ENCODE results near the gene NUDT22.
A peak's percentile ranks its signal among the peaks of the same experiment; 100 is the strongest.

The NUDT22 gene

DNA sequence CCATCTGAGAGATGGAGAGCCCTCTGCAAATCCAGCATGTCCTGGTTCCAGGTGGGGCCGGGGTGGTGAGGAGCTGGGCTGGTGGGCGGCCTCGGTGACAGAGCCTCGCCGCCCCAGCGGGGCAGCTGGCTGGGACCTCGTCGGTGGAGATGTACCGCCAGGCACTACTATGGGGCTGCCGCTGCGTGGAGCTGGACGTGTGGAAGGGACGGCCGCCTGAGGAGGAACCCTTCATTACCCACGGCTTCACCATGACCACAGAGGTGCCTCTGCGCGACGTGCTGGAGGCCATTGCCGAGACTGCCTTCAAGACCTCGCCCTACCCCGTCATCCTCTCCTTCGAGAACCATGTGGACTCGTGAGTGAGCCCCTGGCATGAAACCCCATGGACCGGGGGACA lies 32.3 kb downstream of the NUDT22 start:
- DNase-seq (no peak), ATAC-seq (no peak)

DNA sequence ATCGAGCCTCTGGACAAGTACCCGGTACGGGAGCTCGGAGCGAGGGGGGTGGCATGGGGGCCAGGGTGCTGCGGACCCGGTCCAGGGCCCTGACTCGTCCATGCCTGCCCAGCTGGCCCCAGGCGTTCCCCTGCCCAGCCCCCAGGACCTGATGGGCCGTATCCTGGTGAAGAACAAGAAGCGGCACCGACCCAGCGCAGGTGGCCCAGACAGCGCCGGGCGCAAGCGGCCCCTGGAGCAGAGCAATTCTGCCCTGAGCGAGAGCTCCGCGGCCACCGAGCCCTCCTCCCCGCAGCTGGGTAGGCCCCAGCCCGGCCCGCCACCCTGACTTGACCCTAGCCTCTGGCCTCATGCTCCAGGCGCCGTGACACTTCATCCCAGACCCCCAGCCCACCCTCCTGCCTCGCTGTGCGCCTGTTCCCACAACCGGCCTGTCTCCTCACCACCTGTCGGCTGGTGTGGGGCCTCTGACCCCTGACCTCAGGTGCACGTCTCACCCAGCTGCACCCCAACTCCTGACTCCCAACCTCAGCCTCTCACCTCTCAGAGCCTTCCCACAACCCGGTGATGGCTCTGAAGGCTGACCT lies 33.0 kb downstream of the NUDT22 start:
- DNase-seq (no peak), ATAC-seq (no peak)

DNA sequence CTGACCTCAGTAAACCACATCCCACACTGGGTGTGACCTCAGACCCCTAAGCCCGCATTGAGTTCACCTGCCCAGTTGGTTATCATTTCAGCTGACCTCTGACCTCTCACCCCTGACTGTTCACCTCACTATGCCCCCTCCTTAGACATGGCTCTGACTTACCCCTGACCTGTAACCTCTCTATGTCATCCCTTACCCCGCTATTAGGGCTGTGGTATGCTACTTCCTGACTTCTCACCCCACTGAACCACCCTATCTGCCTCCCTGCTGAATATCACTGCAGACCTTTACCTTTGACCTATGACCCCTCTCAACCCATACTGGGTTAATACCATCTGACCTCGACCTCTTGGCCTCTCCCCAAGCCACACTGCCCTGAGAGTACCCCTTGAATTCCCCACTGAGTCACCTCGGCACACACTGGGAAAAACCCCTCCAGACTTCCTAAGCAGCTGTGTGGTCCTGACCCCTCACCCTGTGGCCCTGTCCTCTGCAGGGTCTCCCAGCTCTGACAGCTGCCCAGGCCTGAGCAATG lies 33.5 kb downstream of the NUDT22 start:
- DNase-seq (no peak), ATAC-seq (peak; percentile 21)

DNA sequence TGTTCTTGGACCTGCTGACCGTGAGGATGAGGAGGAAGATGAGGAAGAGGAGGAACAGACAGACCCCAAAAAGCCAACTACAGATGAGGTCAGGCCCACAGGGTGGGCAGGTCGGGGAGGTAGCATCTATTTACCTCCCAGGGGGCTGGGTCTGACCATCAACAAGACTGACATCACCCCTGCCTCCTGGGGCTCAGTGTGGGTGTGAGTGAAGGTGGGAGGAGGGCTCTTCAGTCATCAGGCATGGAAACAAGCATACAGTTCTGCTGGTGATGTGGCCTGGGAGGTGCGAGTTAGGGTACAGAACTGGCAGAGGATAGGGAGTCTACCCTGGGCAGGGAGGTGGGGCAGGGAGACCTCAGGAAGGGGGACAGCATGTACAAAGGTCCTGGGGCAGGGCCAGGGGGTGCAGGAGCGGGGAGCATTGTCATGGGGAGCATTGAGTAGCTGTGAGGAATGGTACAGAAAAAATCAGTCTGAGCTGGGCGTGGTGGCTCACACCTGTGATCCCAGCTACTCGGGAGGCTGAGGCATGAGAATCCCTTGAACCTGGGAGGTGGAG lies 34.2 kb downstream of the NUDT22 start:
- DNase-seq, result no peak
- ATAC-seq, result no peak

DNA sequence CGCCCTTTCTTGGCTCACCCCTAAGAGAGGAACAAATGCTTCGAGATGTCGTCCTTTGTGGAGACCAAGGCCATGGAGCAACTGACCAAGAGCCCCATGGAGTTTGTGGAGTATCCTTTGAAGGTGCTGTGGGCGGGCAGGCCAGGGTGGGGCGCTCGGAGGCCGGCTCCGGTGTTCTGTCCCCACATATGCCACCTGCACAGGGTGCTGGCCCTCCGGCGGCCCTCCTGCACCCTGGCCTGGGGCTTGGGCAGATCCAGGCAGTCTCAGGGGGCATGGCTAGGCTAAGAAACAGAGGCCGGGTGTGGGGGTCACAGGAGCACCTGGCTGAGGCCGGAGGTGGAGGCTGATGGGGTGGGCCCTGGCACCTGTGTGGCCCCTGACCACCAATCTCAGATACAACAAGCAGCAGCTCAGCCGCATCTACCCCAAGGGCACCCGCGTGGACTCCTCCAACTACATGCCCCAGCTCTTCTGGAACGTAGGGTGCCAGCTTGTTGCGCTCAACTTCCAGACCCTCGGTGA lies 35.5 kb downstream of the NUDT22 start:
- no peak for DNase-seq
- no peak for ATAC-seq

DNA sequence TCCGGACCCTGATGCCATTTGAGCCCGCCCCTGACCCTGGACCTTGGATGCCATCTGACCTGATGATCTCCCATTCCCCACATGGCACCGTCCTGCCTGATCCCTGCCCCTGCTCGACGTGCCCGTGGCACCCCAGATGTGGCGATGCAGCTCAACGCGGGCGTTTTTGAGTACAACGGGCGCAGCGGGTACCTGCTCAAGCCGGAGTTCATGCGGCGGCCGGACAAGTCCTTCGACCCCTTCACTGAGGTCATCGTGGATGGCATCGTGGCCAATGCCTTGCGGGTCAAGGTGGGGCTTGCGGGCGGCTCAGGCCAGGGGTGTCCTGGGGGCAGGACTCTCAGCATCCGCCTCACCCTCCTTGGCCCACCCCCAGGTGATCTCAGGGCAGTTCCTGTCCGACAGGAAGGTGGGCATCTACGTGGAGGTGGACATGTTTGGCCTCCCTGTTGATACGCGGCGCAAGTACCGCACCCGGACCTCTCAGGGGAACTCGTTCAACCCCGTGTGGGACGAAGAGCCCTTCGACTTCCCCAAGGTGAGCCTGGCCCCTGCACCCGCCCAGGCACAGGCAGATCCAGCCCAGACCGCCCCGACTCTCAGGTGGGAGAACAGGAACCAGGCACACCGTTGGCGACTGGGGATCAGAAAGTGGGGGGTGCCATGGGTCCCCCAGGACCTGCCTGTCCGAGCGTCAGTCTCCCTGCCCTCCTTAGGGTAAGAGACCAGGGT lies 36.4 kb downstream of the NUDT22 start:
- ATAC-seq (no peak), DNase-seq (no peak)

DNA sequence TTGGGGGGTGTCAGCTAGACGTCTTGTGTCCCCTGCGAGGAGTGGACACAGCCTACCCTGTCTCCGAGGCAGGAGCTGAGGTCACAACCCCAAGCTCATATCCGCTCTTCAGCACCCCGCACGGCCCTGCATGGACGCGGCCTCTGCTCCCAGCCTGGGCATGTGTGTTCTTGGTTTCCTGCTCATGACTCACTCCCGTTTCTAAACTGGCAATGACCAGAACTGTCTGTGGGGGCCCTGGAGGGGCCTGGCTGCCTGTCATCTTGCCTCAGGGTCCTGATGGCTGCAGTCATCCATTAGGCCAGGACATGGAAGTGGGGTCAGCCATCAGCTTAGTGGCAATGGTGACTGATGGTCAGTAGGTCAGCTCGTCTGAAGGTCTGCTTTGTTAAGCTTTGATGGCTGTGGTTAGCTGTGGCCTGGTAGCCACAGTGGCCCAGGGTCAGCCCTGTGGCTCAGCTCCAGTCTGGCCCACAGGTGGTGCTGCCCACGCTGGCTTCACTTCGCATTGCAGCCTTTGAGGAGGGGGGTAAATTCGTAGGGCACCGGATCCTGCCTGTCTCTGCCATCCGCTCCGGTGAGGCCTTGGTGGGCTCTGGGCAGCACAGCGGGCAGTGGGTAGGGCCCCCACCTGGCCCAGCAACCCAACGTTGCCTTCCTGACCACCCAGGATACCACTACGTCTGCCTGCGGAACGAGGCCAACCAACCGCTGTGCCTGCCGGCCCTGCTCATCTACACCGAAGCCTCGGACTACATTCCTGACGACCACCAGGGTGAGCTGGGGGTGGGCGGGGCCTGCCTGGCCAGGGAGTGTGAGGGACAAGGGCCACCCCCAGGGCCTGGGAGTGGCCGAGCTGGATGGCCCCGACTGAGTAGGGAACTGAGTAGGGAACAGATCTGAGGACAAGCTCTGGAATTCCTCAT lies 37.2 kb downstream of the NUDT22 start:
- ATAC-seq, result no peak

DNA sequence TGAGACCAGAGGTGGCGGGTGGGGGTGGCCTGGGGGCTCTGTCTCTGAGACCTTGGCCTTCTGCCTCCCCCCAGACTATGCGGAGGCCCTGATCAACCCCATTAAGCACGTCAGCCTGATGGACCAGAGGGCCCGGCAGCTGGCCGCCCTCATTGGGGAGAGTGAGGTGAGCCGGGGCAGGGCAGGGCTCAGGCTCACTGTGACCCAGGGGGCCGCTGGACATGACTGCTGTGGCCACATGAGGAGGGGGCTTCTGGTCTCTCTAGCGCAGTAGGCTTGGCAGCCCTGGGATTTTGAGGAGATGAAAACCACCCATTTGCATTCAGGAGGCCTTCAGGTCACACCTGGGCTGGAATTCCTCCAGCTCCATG lies 37.9 kb downstream of the NUDT22 start:
- ATAC-seq (no peak), DNase-seq (no peak)

More for the DNA sequence above, 37.2 kb downstream of the NUDT22 start:
- no peak for DNase-seq

DNA sequence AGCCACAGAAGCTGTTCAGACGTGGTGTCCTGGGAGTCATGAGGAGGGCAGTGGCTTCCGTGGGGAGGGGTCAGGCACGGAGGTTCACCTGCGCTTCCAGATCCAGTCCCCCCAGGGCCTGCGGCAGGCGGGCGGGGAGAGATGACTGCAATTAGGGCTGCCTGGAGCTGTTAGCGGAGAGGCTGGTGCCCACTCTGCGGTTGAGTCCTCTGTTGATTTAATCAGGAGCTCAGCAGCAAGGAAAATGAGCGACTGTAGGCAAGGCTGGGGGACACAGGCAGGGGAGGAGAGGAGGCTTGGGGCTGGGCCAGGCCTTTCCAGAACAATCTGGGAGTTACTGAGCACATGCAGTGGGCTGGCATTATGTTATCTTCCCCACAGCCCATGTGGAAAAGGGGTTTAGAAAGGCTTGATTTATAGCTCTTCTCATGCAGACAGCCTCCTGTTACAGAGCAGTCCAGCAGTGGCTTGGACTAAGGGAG lies 38.3 kb downstream of the NUDT22 start:
- ATAC-seq, result no peak

DNA sequence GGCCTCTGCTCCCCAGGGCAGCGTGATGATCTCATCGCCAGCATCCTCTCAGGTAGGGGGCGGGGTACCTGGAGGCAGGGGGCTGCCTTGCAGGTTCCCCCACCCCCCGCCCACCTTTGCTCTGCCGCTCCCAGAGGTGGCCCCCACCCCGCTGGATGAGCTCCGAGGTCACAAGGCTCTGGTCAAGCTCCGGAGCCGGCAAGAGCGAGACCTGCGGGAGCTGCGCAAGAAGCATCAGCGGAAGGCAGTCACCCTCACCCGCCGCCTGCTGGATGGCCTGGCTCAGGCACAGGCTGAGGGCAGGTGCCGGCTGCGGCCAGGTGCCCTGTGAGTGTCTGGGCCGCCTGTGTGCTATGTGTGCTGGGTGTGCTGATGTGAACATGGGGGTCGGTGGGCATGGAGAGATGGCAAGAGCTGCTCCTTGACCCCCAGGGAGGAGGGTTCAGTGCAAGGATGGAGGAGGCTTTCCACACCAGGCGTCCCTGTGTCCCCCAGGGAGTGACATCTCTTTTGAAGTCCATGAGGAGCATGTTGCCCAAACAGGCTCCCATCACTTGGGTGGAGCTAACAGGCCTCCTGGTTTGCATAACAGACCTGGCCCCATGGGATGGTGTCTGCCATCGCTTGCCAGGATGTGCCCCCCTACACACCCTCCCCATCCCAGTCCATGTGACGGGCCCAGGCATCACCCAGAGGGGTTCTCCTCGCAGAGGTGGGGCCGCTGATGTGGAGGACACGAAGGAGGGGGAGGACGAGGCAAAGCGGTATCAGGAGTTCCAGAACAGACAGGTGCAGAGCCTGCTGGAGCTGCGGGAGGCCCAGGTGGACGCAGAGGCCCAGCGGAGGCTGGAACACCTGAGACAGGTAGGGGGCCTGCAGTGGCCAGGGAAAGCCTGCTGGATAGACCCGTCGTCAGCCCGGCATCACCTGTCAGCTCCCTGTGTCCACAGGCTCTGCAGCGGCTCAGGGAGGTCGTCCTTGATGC lies 39.4 kb downstream of the NUDT22 start:
- DNase-seq, result no peak

More for the DNA sequence above, 38.3 kb downstream of the NUDT22 start:
- DNase-seq, result no peak

DNA sequence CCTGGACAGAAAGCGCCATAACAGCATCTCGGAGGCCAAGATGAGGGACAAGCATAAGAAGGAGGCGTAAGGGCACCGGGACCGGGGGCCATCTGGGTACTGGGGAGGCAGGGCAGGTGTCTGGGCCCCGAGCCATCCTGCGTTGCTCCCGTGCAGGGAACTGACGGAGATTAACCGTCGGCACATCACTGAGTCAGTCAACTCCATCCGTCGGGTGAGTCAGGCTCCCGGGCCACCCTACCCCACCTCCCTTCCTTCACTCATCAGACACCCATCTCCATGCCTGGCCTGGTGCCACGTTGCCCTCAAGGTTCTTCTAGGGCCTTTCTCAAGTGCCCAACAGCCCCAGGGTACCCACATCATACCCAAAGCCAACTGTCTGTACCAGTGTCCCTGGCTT lies 40.3 kb downstream of the NUDT22 start:
- ATAC-seq (no peak), DNase-seq (no peak)

More for the DNA sequence above, 39.4 kb downstream of the NUDT22 start:
- no peak for ATAC-seq

DNA sequence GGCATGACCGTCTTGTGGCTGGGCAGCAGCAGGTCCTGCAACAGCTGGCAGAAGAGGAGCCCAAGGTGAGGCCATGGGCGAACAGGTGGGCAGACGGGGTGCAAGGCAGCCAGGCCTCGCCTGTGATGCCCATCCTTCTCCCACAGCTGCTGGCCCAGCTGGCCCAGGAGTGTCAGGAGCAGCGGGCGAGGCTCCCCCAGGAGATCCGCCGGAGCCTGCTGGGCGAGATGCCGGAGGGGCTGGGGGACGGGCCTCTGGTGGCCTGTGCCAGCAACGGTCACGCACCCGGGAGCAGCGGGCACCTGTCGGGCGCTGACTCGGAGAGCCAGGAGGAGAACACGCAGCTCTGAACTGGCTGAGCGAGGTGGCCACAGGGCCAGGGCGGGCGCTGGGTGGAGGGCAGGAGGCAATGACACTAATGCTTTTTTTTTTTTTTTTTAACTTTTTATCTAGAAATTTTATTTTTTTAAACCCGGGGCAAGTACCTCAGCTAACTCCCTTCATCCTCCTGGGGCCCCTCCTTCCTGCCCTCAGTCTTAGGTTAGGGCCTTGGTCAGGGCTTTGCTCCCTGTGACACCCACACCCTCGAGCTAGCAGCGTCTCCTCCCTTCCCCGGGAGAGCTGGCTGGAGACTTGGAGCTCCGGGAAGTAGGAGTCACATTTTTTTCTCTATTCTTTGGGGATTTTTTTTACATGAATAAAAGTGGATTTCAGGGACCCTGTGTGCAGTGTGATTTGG lies 41.3 kb downstream of the NUDT22 start:
- ATAC-seq, result no peak

DNA sequence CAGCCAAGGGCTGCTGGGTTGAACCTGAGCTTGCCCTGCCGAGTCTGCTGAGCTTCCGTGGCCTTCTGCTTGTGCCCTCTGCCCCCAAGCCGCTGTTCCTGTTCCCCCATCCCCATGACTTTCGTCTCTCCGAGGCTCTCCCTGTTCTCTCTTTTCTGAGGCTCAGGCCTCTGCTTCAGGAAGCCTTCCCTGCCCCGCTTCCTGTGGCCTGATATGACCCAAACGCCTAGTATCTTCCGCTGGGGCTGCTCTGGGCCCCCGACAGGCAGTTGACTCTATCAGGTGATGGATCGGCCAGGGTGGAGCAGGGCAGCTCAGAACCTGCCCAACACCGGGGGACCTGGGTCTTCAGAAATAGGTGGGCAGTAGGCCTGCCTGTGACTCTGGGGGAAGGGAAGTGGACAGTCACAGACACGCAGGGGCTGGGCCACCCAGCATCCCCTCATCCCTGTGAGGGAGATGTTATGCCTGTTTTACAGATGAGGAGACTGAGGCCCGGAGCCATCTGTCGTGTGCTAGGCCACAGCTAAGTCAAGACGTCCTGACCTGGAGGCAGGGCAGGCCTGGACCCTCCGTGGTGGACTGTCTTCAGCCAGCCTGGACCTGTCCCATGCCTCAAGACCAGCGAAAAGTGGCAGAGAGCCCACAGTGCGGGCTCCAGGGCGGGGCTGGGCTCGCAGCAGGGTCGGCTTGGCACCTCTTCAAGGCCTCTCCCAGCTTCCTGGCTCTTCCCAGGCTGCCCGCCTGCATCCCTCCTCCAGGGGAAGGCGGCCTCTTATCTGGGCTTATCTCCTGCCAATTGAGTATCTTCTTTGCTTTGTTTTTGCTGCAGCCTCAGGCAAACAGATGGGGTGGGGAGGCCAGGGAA lies 42.2 kb downstream of the NUDT22 start:
- no peak for DNase-seq

More for the DNA sequence above, 41.3 kb downstream of the NUDT22 start:
- DNase-seq, result no peak

DNA sequence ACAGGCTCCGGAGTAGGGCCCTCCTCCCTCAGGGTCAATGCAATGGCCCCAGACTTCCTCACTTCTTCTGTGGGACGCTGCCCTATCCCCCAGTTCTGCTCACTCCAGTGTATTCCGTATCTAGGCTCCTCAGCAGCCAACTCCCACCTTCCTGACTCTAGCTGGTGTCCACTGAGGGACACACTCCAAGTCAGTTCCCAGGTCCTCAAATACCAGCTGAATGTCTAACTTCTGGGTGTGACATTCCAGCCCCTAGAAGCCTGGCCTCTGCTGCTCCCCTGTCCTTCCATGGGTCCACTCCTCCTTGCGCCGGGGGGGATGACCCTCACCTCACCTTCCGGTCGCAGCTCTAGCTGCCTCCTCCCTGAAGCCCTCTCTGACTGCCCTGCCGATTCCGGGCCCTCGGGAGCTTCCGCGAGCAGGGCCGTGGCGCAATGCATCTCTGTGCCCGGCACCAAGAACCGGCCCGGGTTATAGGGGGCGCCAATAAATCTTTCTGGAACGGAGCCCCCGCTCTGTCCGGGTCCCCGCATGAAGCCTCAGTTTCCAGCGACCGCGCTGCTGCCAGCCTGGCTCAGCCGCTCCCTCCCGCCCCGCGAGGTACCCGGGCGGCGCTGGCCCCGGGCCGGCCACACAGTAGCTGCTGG lies 42.9 kb downstream of the NUDT22 start:
- ATAC-seq (peak; percentile 1), DNase-seq (peak; percentile 61)

More for the DNA sequence above, 42.2 kb downstream of the NUDT22 start:
- no peak for ATAC-seq

DNA sequence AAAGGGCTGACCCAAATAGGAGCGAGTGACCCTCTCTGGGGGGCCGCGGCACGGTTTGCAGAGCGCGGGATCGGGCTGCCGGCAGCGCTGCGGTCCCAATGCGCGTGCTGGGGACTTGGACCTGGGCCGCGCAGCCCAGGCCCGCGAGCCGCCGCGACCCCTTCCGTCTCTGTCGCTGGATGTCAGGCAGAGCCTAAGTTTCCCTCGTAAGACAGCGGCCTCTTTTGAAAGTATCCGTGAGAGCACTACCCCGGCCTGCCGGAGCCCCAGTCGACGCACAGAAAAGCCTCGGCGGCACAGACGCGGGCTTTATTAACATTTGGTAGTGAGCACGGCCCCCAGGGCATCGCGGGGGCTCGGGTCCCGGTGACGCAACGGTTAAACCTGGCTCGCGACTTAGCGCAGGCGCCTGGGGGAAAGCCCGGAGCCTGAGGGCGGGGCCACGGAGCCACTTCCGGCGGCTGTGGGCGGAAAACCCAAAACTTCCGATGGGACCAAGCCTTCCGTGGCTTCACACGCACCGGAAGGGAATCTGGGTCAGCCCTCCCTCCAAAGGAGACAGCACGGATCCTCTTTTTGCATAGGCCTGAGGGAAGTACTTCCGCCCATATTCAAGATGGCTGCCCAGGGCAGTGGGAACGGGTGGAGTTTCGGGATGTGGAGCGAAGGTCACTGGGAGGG lies 43.6 kb downstream of the NUDT22 start:
- peak; percentile 99 for DNase-seq
- peak; percentile 87 for ATAC-seq

DNA sequence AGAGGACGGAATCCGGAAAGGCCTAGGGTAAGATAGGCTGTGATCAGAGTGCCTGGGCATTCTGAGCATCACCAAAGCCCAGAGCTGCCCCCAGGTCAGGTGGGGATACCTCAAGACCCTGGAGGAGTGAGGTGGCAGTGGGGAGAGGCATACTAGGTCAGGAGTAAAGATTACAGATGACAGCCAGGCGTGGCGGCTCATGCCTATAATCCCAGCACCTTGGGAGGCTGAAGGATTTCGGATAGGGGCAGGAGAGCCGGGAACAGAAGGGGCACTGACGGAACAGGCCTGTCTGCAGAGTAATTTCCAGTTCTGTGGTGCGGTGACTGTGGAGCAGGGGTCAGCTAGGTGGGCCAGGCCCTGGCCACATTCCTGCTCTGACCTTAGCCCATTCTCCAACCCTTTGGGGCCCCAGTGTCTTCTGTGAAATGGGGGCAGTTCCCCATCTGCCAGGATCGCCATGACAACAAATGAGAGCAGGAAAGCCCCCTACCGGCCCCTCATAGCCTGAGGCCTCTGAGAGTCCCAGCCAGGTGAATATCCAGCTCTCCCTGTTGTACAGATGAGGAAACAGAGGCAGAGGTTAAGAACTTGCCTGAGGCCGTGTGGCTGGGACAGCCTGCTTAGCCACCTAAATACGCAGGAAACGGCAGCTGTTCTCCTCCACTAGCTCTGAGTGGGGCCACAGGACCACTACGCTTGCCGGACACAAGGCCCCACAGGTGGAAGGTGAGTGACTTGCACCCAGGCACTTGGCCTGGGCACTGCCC lies 49.1 kb downstream of the NUDT22 start:
- ATAC-seq, result no peak
- DNase-seq, result no peak

DNA sequence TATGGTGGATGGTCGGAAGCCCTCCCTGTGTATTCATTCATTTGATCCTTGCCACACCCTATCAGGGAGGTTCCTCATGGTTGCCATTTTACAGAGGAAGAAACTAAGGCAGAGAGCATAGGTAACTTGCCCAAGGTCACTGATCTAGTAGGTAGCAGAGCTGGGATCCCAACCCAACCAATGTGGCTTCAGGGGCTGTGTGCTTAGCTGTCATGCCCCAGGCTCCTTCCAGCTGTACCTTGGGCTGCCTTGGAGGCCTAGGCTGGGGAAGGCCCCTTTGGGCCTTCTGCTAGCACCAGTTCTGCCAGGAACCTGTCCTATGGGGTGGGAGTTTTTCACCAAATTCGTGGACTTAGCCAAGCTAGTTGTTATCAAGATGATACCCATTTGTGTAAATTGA lies 49.8 kb downstream of the NUDT22 start:
- no peak for DNase-seq

More for the DNA sequence above, 49.8 kb downstream of the NUDT22 start:
- no peak for ATAC-seq

All from stimulated activated naive CD8-positive, alpha-beta T cell treated with anti-CD3 and anti-CD28 coated beads, Interleukin-15, Interleukin-2, amounts not matched to agents 100 U/mL and 50 U/mL, for 24 hours (primary cell).